NCI-H226 (cell line): Measurements from ENCODE around the gene TCEAL6.
"Not testable (repeated sequence)": the region's sequence is repeated elsewhere in the genome, so short reads cannot be mapped to it uniquely, and the experiment has no call there.

ENCODE experiments used
- DNase-seq: peaks from one replicate; pipeline ENCODE4 v3.0.0-alpha.2; 2015

TCEAL6 gene

DNA sequence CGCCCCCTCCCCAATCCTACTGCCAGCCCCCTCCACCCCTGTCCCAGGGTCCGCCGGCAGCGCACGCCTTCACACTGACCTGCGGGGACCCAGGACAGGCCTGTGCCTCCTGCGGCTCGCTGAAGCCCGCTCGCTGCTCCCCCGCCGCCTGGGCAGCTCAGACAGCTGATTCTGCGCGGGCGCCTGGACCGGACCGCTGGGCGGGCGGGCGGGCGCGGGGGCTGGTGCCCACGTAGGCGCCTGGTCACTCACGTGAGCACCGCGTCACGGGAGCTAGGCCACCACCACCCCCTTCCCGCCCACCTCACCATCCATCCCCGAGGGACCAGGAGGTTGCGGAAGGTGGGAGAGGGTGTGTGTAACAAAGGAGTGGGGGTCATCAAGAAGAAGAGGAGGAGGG is at the start of gene TCEAL6:
Gene TCEAL6 (minus strand): TSS at position 208 of the 400 bp plus-strand sequence.
- not testable (repeated sequence) for DNase-seq

DNA sequence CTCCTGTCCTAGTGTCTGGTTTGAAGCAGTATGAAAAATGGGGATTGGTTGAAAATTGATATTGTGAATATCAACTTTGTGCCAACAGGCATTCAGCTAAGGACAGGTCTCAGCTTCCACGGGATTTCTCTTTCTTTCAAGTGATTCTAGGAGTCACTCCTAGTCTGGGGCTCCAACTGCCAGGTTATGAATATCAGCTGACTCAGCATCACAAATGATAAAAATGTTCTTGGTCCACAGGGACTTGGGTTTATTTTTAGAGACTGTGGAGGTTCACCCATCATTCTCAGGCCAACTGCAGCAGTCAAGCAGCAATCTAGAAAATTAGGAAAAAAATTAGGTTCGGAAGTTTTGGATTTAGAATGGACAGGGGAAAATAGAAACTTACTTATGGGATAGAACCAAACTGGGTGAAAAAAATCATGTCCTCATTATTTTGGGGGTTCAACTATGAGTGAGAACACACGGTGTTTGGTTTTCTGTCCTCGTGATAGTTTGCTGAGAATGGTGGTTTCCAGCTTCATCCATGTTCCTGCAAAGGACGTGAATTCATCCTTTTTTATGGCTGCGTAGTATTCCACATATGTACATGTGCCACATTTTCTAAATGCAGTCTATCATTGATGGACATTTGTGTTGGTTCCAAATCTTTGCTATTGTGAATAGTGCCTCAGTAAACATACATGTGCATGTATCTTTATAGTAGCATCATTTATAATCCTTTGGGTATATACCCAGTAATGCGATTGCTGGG is 43.9 kb upstream of the TCEAL6 start:
- no peak for DNase-seq

- no peak for DNase-seq
These were observed 13.5 kb upstream of the TCEAL6 start, which contains the start of gene BEX5 for GRCh38 chrX:102155806-102156179. TSS of gene BEX5 (minus strand) at chrX:102155977. CDS start at chrX:102154265, 1,712 bp downstream.

DNA sequence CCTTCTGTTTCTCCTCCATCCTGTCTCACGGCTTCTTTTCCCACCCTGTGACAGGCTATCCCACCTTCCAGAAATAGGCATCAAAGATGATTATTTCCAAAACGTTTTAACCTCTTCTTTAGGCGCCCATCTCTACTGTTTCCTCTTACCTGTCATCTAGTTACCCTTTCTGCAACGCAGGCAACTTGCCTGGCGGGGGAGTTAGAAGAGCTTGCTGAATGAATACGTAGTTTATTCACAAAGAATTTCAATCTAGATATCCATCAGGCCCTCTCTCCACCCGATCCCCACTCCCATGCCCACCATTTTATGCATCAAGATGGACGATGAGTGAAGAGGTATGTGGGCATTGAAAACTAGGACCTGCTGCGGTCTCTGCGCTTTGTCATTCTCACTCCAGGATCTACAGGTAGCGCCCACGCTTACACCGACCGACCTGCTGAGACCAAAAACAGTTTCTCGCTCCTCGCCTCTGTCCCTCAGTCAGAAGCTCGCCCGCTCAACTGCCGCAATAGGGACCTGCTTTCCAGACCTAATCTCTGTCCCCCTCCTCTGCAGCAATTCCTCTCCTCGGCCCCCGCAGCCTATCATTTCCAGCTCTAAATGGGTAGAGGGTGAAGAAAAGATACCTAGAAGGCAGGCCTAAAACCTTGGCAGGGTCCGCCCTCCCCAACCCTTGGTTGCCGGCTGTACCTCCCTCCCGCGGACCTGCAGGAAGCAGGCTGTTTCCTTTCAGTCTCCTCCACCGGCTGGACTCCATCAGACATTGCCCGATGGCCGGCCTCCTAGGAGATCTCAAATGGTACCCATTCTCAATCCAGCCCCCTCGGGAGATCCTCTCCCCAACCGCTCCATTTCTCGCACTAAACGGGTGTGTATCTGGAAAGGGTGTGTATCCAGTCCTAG is 12.9 kb upstream of the TCEAL6 start:
- no peak for DNase-seq

DNA sequence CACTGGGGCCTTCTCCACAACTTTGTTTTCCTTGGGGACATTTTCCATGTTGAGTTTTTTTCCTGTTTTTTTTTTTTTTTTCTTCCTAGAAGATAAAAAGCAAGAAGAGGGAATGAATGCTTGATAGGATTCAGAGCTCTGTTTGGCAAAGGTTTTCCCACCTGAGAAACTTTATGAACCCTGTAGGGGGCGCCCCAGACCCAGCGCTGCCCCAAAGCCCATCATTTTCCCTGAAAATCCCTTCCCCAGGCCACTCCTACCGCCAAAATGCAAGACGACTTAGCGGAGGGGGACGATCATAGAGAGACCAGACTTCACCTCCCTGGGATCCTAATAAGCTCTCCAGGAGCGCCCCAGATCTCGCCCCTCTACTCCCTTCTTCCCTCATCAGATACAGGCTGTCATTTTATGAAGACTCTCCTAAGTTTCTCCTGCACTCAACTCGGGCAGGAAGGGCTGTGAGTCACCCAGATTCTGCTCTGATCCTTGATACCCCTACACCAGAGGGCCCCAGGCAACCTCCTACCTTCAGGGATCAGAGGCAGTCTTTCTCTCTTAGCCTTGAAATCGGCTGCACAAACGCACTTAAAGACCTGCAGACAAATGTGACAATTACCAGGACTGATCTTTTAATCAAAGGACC is 12.1 kb upstream of the TCEAL6 start:
- no peak for DNase-seq

- DNase-seq = not testable (repeated sequence)
These were observed 650 bp downstream of the TCEAL6 start for GRCh38 chrX:102141631-102142030.

GRCh38 chrX:102140876-102141275 is 1.4 kb downstream of the TCEAL6 start:
- DNase-seq = not testable (repeated sequence)

DNA sequence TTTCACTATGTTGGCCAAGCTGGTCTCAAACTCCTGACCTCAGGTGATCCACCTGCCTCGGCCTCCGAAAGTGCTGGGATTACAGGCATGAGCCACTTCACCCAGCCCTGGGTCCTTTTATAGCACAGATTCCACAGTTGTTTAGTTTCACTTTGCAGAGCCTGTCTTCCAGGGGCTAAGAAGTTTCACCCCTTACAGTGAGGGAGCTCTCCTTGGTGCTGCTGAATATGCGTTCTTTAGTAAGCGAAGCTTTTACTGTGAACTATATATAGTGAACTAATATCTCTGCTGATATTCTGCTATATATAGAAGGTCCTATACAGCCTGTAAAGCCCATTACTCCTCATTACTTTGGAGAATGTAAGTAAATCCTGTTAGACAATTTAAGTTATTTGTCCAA is 4.2 kb downstream of the TCEAL6 start:
- no peak for DNase-seq

DNA sequence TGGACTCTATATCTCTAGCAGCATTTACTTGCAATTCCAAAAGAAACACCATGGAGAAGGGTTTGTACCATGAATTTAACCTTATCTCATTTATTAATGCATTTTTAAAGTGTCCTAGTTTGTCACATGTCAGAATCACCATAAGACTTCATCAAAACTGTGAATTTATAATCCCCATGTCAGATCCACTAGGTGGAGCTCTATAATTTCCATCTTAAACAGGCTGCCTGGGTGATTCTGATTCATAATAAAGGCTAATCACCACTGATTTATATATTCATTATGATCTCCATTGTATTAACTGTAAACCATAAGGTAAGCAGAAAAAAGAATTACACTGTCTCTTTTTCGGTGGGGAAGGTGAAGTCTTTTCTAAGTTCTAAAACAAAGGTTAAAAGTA is 12.8 kb downstream of the TCEAL6 start:
- DNase-seq = no peak

DNA sequence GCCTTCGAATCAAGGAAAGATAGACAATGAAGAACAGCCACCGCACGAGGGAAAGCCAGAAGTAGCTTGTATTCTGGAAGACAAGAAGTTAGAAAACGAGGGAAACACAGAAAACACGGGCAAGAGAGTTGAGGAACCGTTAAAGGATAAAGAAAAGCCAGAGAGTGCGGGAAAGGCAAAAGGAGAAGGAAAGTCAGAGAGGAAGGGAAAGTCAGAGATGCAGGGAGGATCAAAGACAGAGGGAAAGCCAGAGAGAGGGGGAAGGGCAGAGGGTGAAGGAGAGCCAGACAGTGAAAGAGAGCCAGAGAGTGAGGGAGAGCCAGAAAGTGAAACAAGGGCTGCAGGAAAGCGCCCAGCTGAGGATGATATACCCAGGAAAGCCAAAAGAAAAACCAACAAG is 15.4 kb downstream of the TCEAL6 start:
- DNase-seq = no peak

DNA sequence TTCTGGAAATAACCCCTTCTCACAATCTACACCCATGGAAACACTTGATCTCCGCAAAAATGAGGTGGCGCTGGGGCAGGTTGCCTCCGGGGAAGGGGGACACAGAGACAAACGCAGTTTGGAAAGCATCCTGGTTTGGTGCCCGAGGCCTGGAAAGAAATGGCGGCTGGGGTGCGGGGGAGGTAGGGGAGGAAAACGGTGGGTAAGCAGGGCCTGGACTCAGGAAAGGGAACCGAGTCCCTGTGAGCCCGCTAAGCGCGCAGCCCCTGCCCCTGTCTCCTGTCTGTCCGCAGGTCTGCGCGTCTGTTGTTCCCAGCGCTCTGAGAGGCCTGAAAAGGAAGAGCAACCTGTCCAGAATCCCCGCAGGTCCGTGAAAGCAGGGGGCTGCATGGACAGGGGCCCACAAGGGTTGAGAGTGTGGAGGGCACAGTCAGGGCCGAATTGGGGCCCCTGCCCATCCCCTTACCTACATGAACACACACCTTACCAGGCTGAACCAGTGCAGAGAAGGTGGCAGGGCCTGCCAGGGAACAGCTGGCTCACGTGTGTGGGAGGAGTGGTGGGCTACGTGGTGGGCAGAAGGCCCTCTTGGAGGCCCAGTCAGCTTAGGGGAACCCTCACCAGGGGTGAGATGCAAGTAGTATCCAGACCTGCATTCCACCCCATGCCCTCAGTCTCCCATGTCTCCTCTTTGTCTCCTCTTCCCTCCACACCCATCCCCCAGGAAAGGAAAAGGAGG is 16.0 kb downstream of the TCEAL6 start:
- DNase-seq = not testable (repeated sequence)

- not testable (repeated sequence) for DNase-seq
These were observed 16.8 kb downstream of the TCEAL6 start, which contains the start of gene TCEAL2 for GRCh38 chrX:102125436-102125835. TSS of gene TCEAL2 (plus strand) at chrX:102125679. CDS start at chrX:102126831, 1,152 bp downstream.

GRCh38 chrX:102125014-102125413 is 17.3 kb downstream of the TCEAL6 start:
- not testable (repeated sequence) for DNase-seq

GRCh38 chrX:102115748-102116147 is 26.5 kb downstream of the TCEAL6 start:
- DNase-seq = no peak

- DNase-seq = no peak
These were observed 28.9 kb downstream of the TCEAL6 start for GRCh38 chrX:102113367-102113766.
